Measurements from ENCODE around the gene SEPTIN14. TPM values are rescaled to one million over a fixed set of nuclear protein-coding genes. Genes with fewer than 3 reads are reported as not detected.
A peak's percentile ranks its signal among the peaks of the same experiment; 100 is the strongest.
"Not testable (repeated sequence)": the region's sequence is repeated elsewhere in the genome, so short reads cannot be mapped to it uniquely, and the experiment has no call there.

Gene SEPTIN14
- total and polyA plus RNA-seq, 2 of the 13 experiments (the other 11 are each of a cell fraction or from before 2014, with no cell fraction given), result not detected

DNA sequence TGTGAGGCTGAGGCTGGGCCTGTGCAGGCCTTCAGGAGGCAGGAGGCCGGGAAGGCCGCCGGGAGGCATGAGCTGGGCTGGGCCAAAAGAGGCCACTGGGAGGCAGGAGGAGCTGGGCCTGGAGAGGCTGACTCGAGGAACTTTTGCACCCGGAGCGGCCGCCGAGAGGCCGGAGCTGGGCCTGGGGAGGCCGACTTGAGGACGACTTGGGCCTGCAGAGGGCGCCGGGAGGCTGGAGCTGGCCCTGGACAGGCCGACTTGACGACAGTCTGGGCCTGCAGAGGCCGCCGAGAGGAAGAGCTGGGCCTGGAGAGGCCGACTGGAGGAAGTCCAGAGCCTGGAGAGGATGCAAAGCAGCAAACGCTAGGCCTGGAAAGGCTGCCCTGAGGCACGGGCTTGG, 117.8 kb downstream of the SEPTIN14 start:
- POLR2A ChIA-PET; H3K4me2 ChIP-seq (ENCODE audit: low read depth, low read length); H4K20me1 ChIP-seq (ENCODE audit: insufficient read depth, low read length); H3K9me3 ChIP-seq (ENCODE audit: low read length); H3K27ac ChIP-seq (ENCODE audit: extremely low read length, insufficient read depth, low read length); H3K27me3 ChIP-seq (ENCODE audit: control insufficient read depth in 1 of 2, insufficient read depth in 2 of 2, low read length in 2 of 2); H3K79me2 ChIP-seq (ENCODE audit: insufficient read depth, low read length); H2AFZ ChIP-seq (ENCODE audit: low read length); H3K4me3 ChIP-seq (replicated peaks in 1 of 3; ENCODE audit: insufficient read depth in 1 of 3, low read depth in 2 of 3, low read length in 3 of 3); H3K9ac ChIP-seq (ENCODE audit: insufficient read depth, low read depth, low read length); DNase-seq (ENCODE audit: low spot score); H3K36me3 ChIP-seq (replicated peaks in 1 of 2; ENCODE audit: control insufficient read depth in 1 of 2, insufficient read depth in 2 of 2, low read length in 2 of 2); FAIRE-seq; H3K4me1 ChIP-seq (ENCODE audit: insufficient read depth, low read length); BruUV-seq (replicated peaks); in situ Hi-C loops (cut with HindIII; ENCODE audit: extremely low pct_ligation_motif_present, low pct_unique_long_range_greater_than_20kb); CTCF ChIA-PET (ENCODE audit: low intra/inter-chr PET ratio, low total read pairs): not testable (repeated sequence)
- ATAC-seq, result peak; percentile 65
- TF ChIP-seq PHF8 (CRISPR knock-in tag; IDR thresholded peaks at IDR 0.05), result peak; percentile 40; the same call in 1 of the 2 replicates
- peak; percentile 48; the same call in 1 of the 2 replicates for TF ChIP-seq ZFX (CRISPR knock-in tag; IDR thresholded peaks at IDR 0.05; ENCODE audit: low read depth)
- TF ChIP-seq, protein P1, sequence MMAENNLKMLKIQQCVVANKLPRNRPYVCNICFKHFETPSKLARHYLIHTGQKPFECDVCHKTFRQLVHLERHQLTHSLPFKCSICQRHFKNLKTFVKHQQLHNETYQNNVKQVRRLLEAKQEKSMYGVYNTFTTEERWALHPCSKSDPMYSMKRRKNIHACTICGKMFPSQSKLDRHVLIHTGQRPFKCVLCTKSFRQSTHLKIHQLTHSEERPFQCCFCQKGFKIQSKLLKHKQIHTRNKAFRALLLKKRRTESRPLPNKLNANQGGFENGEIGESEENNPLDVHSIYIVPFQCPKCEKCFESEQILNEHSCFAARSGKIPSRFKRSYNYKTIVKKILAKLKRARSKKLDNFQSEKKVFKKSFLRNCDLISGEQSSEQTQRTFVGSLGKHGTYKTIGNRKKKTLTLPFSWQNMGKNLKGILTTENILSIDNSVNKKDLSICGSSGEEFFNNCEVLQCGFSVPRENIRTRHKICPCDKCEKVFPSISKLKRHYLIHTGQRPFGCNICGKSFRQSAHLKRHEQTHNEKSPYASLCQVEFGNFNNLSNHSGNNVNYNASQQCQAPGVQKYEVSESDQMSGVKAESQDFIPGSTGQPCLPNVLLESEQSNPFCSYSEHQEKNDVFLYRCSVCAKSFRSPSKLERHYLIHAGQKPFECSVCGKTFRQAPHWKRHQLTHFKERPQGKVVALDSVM (CRISPR knock-in tag; IDR thresholded peaks at IDR 0.05), result peak; percentile 68; the same call in 1 of the 2 replicates
- TF ChIP-seq, protein P2, sequence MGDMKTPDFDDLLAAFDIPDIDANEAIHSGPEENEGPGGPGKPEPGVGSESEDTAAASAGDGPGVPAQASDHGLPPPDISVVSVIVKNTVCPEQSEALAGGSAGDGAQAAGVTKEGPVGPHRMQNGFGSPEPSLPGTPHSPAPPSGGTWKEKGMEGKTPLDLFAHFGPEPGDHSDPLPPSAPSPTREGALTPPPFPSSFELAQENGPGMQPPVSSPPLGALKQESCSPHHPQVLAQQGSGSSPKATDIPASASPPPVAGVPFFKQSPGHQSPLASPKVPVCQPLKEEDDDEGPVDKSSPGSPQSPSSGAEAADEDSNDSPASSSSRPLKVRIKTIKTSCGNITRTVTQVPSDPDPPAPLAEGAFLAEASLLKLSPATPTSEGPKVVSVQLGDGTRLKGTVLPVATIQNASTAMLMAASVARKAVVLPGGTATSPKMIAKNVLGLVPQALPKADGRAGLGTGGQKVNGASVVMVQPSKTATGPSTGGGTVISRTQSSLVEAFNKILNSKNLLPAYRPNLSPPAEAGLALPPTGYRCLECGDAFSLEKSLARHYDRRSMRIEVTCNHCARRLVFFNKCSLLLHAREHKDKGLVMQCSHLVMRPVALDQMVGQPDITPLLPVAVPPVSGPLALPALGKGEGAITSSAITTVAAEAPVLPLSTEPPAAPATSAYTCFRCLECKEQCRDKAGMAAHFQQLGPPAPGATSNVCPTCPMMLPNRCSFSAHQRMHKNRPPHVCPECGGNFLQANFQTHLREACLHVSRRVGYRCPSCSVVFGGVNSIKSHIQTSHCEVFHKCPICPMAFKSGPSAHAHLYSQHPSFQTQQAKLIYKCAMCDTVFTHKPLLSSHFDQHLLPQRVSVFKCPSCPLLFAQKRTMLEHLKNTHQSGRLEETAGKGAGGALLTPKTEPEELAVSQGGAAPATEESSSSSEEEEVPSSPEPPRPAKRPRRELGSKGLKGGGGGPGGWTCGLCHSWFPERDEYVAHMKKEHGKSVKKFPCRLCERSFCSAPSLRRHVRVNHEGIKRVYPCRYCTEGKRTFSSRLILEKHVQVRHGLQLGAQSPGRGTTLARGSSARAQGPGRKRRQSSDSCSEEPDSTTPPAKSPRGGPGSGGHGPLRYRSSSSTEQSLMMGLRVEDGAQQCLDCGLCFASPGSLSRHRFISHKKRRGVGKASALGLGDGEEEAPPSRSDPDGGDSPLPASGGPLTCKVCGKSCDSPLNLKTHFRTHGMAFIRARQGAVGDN (CRISPR knock-in tag; IDR thresholded peaks at IDR 0.05), result peak; percentile 54
- TF ChIP-seq, protein P3, sequence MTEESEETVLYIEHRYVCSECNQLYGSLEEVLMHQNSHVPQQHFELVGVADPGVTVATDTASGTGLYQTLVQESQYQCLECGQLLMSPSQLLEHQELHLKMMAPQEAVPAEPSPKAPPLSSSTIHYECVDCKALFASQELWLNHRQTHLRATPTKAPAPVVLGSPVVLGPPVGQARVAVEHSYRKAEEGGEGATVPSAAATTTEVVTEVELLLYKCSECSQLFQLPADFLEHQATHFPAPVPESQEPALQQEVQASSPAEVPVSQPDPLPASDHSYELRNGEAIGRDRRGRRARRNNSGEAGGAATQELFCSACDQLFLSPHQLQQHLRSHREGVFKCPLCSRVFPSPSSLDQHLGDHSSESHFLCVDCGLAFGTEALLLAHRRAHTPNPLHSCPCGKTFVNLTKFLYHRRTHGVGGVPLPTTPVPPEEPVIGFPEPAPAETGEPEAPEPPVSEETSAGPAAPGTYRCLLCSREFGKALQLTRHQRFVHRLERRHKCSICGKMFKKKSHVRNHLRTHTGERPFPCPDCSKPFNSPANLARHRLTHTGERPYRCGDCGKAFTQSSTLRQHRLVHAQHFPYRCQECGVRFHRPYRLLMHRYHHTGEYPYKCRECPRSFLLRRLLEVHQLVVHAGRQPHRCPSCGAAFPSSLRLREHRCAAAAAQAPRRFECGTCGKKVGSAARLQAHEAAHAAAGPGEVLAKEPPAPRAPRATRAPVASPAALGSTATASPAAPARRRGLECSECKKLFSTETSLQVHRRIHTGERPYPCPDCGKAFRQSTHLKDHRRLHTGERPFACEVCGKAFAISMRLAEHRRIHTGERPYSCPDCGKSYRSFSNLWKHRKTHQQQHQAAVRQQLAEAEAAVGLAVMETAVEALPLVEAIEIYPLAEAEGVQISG (CRISPR knock-in tag; IDR thresholded peaks at IDR 0.05), result peak; percentile 70
- TF ChIP-seq, protein P4, sequence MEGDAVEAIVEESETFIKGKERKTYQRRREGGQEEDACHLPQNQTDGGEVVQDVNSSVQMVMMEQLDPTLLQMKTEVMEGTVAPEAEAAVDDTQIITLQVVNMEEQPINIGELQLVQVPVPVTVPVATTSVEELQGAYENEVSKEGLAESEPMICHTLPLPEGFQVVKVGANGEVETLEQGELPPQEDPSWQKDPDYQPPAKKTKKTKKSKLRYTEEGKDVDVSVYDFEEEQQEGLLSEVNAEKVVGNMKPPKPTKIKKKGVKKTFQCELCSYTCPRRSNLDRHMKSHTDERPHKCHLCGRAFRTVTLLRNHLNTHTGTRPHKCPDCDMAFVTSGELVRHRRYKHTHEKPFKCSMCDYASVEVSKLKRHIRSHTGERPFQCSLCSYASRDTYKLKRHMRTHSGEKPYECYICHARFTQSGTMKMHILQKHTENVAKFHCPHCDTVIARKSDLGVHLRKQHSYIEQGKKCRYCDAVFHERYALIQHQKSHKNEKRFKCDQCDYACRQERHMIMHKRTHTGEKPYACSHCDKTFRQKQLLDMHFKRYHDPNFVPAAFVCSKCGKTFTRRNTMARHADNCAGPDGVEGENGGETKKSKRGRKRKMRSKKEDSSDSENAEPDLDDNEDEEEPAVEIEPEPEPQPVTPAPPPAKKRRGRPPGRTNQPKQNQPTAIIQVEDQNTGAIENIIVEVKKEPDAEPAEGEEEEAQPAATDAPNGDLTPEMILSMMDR (CRISPR knock-in tag; IDR thresholded peaks at IDR 0.05), result peak; percentile 55
- TF ChIP-seq GABPB1 (CRISPR knock-in tag; IDR thresholded peaks at IDR 0.05), result peak; percentile 21; the same call in 1 of the 2 replicates
- peak; percentile 62 for TF ChIP-seq ZFY (CRISPR knock-in tag; IDR thresholded peaks at IDR 0.05)
- TF ChIP-seq STAG1 (CRISPR knock-in tag; IDR thresholded peaks at IDR 0.05), result peak; percentile 65
- WGBS (ENCODE audit: low lambda C conversion rate), result 91% methylated on average over 3 of the region's 20 CpGs
- intact Hi-C loops (cut with micrococcal nuclease; ENCODE audit: unreplicated experiment), result loop anchor here (10.0 kb wide), 1 partner anchor 330 kb away; no protein-coding TSS in a partner anchor
